K562 (cell line): Measurements from ENCODE around the gene UCP3. TPM values are rescaled to one million over a fixed set of nuclear protein-coding genes. Genes with fewer than 3 reads are reported as not detected.
A peak's percentile ranks its signal among the peaks of the same experiment; 100 is the strongest.

ENCODE experiments used
- ARHGAP35 ChIP-seq: fragments of 450-650 bp; IDR thresholded peaks from 2 replicates; pipeline ENCODE4 v1.6.1; 2018; ENCODE audit not compliant: partially characterized antibody
- CEBPG ChIP-seq, 3 experiments: fragments of 200-800 bp in 1 of 3; sonication (Bioruptor generic) in 1 of 3; sonication (generic) in 1 of 3; formaldehyde crosslinking in 1 of 3; IDR thresholded peaks in 2 of 3; conservative IDR thresholded peaks in 1 of 3; 2 replicates each; pipeline versions ENCODE4 v1.6.1 to v1.8.0; 2016 to 2022; ENCODE audit warnings: missing compliant biosample characterization in 2 of 3, missing genetic modification characterization in 2 of 3, mild to moderate bottlenecking in 1 of 3, missing genetic modification reagents in 1 of 3
- HES1 ChIP-seq: fragments of 450-650 bp; IDR thresholded peaks from 2 replicates; pipeline ENCODE4 v1.6.1; 2016; ENCODE audit warnings: low read depth, mild to moderate bottlenecking, moderate library complexity
- ID3 ChIP-seq, 2 experiments: fragments of 250-450 bp in 1 of 2; fragments of 450-650 bp in 1 of 2; sonication (Bioruptor Pico) in 1 of 2; IDR thresholded peaks; 2 replicates each; pipeline versions ENCODE4 v1.6.1 to v1.8.0; 2016 to 2021; ENCODE audit warnings: mild to moderate bottlenecking in 2 of 2, moderate library complexity in 2 of 2, missing compliant biosample characterization in 1 of 2, missing genetic modification characterization in 1 of 2
- JUNB ChIP-seq: fragments of 450-650 bp; formaldehyde crosslinking; conservative IDR thresholded peaks from 2 replicates; pipeline ENCODE4 v1.4.0; 2020; ENCODE audit warnings: mild to moderate bottlenecking
- KDM1A ChIP-seq, 2 experiments: fragments of 450-650 bp; IDR thresholded peaks; 2 replicates each; pipeline ENCODE4 v1.6.1; 2016; ENCODE audit warnings: mild to moderate bottlenecking in 2 of 2
- KLF10 ChIP-seq: fragments of 250-450 bp; sonication (Bioruptor Pico); IDR thresholded peaks from 2 replicates; pipeline ENCODE4 v1.6.1; 2021; ENCODE audit warnings: matching md5 sums
- MEF2A ChIP-seq: IDR thresholded peaks from 2 replicates; pipeline ENCODE4 v1.6.1; 2011; ENCODE audit warnings: low read depth, mild to moderate bottlenecking, low read length, moderate library complexity; ENCODE audit not compliant: control insufficient read depth
- NCOA2 ChIP-seq, 2 experiments: fragments of 450-650 bp; IDR thresholded peaks; 2 replicates each; pipeline ENCODE4 v1.6.1; 2018; ENCODE audit warnings: mild to moderate bottlenecking in 2 of 2, moderate library complexity in 1 of 2; ENCODE audit not compliant: partially characterized antibody in 2 of 2
- NR2C2 ChIP-seq, 2 experiments: fragments of 200-800 bp in 1 of 2; sonication (Bioruptor generic) in 1 of 2; sonication (generic) in 1 of 2; formaldehyde crosslinking in 1 of 2; IDR thresholded peaks; 2 replicates each; pipeline versions ENCODE4 v1.6.1 to v1.8.0; 2016 to 2022; ENCODE audit warnings: mild to moderate bottlenecking in 1 of 2, missing compliant biosample characterization in 1 of 2, missing genetic modification characterization in 1 of 2, missing genetic modification reagents in 1 of 2
- NR4A1 ChIP-seq, 2 experiments: fragments of 250-450 bp in 1 of 2; fragments of 450-650 bp in 1 of 2; sonication (Bioruptor Pico) in 1 of 2; IDR thresholded peaks; 2 replicates each; pipeline versions ENCODE4 v1.4.0 to v1.6.1; 2016 to 2020; ENCODE audit warnings: mild to moderate bottlenecking in 2 of 2, missing compliant biosample characterization in 1 of 2, missing genetic modification characterization in 1 of 2, moderate library complexity in 1 of 2
- OTX1 ChIP-seq: fragments of 450-650 bp; formaldehyde crosslinking; IDR thresholded peaks from 2 replicates; pipeline ENCODE4 v1.4.0; 2022; ENCODE audit warnings: mild to moderate bottlenecking
- POLR2G ChIP-seq: fragments of 200-400 bp; formaldehyde crosslinking; IDR thresholded peaks from 2 replicates; pipeline ENCODE4 v1.6.1; 2017; ENCODE audit warnings: low read depth, mild to moderate bottlenecking, antibody characterized with exemption, low read length, moderate library complexity
- POLR3G ChIP-seq: IDR thresholded peaks from 2 replicates; pipeline ENCODE4 v1.6.1; 2011; ENCODE audit not compliant: insufficient read length, insufficient replicate concordance; ENCODE audit errors: extremely low read depth
- PYGO2 ChIP-seq: fragments of 450-650 bp; IDR thresholded peaks from 2 replicates; pipeline ENCODE4 v1.6.1; 2016; ENCODE audit warnings: mild to moderate bottlenecking, missing genetic modification characterization, moderate library complexity, missing compliant biosample characterization
- SMARCA4 ChIP-seq: fragments of 450-650 bp; IDR thresholded peaks from 2 replicates; pipeline ENCODE4 v1.6.1; 2016
- ZNF24 ChIP-seq: fragments of 450-650 bp; IDR thresholded peaks from 2 replicates; pipeline ENCODE4 v1.6.1; 2016
- polyA plus RNA-seq, 8 experiments: library from polyadenylated mRNA; depleted of rRNA in 4 of 8; stranded (reverse) in 5 of 8; unstranded in 3 of 8; fragments of >200 nt; fragmentation: Nextera tagmentation in 2 of 8; fragmentation: Illumina TruSeq in 1 of 8; extraction: Ambion mirVana in 2 of 8; extraction: Trizol in 1 of 8; gene quantifications; 2 replicates each; pipeline versions ENCODE4 v1.2.1 to v1.2.3, GENCODE V29; 2011 to 2014; ENCODE audit warnings: inconsistent platforms in 1 of 8, missing spikeins in 1 of 8
- total RNA-seq, 7 experiments: library from RNA; depleted of rRNA in 6 of 7; stranded (reverse); fragments of >200 nt in 6 of 7; fragmentation: Illumina TruSeq in 2 of 7; extraction: Trizol in 2 of 7; gene quantifications; 2 replicates each; pipeline versions ENCODE4 v1.2.1 to v1.2.3, GENCODE V29; 2011 to 2021; ENCODE audit warnings: low replicate concordance in 1 of 7
- TF ChIP-seq, protein P1 (sequence below), 3 experiments: fragments of 200-800 bp in 1 of 3; fragments of 250-450 bp in 1 of 3; fragments of 450-650 bp in 1 of 3; sonication (Bioruptor Pico) in 1 of 3; sonication (Bioruptor generic) in 1 of 3; formaldehyde crosslinking in 1 of 3; IDR thresholded peaks; 2 replicates each; pipeline versions ENCODE4 v1.6.1 to v1.8.0; 2016 to 2022; ENCODE audit warnings: mild to moderate bottlenecking in 2 of 3, missing genetic modification characterization in 2 of 3, missing compliant biosample characterization in 1 of 3, moderate library complexity in 1 of 3

Gene UCP3
- total and polyA plus RNA-seq, 9 of the 15 experiments (the other 6 are each of a cell fraction or from before 2014, with no cell fraction given), result 0.05 to 0.65 (median 0.25) TPM; not detected in 2

DNA sequence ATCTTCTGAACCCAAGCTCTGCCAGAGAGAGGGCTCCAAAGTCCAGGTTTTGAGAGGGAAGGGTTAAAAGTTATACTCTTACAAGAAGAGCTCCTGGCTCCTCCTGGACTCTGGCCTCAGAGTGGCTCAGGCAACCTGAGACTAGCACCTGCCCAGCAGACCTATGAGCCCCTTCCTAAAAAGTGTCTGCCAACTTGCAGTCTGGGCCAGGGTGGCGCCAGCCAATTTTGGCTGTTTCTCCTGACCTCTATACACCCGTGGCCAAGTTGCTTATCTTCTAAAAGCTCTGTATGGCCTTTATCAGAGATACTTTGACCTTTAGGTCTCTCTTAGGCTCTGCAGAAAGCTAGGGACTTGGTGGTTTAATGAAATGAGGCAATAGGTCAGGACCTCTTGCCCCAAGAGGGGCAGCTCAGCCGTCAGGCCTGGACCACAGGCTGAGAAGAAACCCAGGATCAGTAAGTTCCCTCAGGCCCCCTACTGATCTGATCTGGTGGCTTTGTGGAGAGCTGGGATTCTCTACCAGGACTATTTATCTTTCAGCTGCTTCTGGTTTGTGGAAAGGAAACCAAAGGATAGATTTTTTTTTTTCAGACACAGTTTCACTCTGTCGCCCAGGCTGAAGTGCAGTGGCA is 10.3 kb upstream of the UCP3 start (continued):
- TF ChIP-seq, protein P1, sequence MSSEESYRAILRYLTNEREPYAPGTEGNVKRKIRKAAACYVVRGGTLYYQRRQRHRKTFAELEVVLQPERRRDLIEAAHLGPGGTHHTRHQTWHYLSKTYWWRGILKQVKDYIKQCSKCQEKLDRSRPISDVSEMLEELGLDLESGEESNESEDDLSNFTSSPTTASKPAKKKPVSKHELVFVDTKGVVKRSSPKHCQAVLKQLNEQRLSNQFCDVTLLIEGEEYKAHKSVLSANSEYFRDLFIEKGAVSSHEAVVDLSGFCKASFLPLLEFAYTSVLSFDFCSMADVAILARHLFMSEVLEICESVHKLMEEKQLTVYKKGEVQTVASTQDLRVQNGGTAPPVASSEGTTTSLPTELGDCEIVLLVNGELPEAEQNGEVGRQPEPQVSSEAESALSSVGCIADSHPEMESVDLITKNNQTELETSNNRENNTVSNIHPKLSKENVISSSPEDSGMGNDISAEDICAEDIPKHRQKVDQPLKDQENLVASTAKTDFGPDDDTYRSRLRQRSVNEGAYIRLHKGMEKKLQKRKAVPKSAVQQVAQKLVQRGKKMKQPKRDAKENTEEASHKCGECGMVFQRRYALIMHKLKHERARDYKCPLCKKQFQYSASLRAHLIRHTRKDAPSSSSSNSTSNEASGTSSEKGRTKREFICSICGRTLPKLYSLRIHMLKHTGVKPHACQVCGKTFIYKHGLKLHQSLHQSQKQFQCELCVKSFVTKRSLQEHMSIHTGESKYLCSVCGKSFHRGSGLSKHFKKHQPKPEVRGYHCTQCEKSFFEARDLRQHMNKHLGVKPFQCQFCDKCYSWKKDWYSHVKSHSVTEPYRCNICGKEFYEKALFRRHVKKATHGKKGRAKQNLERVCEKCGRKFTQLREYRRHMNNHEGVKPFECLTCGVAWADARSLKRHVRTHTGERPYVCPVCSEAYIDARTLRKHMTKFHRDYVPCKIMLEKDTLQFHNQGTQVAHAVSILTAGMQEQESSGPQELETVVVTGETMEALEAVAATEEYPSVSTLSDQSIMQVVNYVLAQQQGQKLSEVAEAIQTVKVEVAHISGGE (CRISPR knock-in tag; IDR thresholded peaks at IDR 0.05), result no peak
- TF ChIP-seq SMARCA4, result no peak
- TF ChIP-seq POLR3G, result no peak
- TF ChIP-seq ARHGAP35, result no peak
- TF ChIP-seq MEF2A, result no peak
- TF ChIP-seq NR2C2 (CRISPR knock-in tag; IDR thresholded peaks at IDR 0.05), result no peak
- TF ChIP-seq NR2C2 (tag; IDR thresholded peaks at IDR 0.05), result peak; percentile 73
- no peak for TF ChIP-seq NCOA2 (IDR thresholded peaks at IDR 0.05; ENCODE audit: partially characterized antibody in 2 of 2)
- TF ChIP-seq HES1, result peak; percentile 71; the same call in 1 of the 2 replicates
- TF ChIP-seq ZNF24, result no peak
- TF ChIP-seq NR4A1 (CRISPR knock-in tag; IDR thresholded peaks at IDR 0.05), result no peak
- TF ChIP-seq NR4A1 (tag; IDR thresholded peaks at IDR 0.05), result no peak
- no peak for TF ChIP-seq POLR2G
- TF ChIP-seq PYGO2 (tag), result no peak
- peak; percentile 61 to 74; a peak in 3 of 4 replicates for TF ChIP-seq KDM1A (IDR thresholded peaks at IDR 0.05)
- no peak for TF ChIP-seq CEBPG (CRISPR knock-in tag; IDR thresholded peaks at IDR 0.05)
- TF ChIP-seq CEBPG (tag; conservative IDR thresholded peaks at IDR 0.05 in 1 of 2, IDR thresholded peaks at IDR 0.05 in 1 of 2), result peak; percentile 39; a peak in 1 of 4 replicates
- TF ChIP-seq JUNB (CRISPR knock-in tag), result no peak
- TF ChIP-seq KLF10 (CRISPR knock-in tag), result no peak
- no peak for TF ChIP-seq ID3 (CRISPR knock-in tag; IDR thresholded peaks at IDR 0.05)
- peak; percentile 68; the same call in 1 of the 2 replicates for TF ChIP-seq ID3 (tag; IDR thresholded peaks at IDR 0.05)
- no peak for TF ChIP-seq OTX1 (CRISPR knock-in tag)
